NCI-H2227 treated with DMSO at 0.1 percent for 48 hours (cell line): ENCODE measurements around the gene PARVG.

Source experiments
- DNase-seq: peaks from one replicate; lab custom pipeline; 2025; lab: John Stamatoyannopoulos, UW

PARVG gene

DNA sequence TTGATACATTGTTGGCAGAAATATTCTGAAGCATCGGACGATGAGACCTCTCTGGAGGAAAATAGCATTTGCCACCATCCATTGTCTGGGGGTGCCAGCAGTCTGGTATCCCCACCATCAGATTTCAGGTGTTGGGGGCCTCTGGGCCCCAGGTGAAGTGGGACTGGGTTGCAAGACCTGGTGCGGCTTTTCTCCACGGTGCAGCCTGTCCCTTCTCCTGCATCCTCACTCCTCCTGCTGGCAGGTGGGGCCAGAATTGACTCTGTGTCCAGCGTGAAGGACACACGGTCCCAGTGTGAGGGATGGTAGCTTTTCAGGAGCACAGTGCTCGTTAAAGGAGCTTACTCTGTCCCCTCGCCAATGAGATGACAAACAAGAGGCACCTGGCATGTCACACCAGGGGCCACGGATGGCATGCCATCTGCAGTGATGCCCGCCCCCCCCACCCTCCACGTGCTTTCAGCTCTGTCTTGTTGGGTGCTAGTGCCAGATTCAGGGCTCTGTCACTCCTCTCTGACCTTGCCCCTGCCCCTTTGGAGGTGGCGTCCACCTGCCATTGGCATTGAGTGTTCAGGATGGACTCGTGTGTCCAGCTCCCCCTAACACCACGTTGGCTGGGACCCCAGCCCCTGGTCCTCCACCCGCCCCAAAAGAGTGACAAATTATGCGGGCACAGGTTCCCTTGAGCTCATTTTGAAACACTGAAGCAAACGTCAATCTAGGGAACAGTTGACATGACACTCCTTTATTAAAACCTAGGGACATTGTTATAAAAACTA, 62.4 kb downstream of the PARVG start:
- no peak for DNase-seq

GRCh38 chr22:44243761-44244160, 63.0 kb downstream of the PARVG start:
- no peak for DNase-seq

GRCh38 chr22:44244265-44244822, 63.6 kb downstream of the PARVG start:
- DNase-seq, result no peak

DNA sequence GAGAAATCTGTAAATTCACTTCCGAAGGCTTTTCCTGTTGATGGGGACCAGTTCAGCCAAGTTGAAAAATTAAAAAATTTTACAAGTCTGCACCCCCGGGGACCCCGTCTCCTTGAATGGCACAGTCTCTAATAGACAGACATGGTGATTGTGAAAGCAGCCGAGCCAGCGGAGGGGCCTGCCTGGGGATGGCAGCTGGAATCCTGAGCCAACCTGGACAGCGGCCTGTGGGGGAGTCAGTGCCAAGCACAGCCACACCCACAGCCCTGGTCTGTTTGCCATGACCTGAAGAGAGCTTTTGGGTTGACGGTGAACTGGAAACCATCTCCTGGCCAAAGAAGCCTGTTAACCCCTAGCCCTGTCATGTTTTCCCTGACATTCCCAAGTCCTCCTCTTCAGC, 64.7 kb downstream of the PARVG start:
- no peak for DNase-seq

GRCh38 chr22:44245867-44246266, 65.1 kb downstream of the PARVG start:
- DNase-seq, result no peak

- DNase-seq, result no peak
Measured at GRCh38 chr22:44246615-44247326, 66.0 kb downstream of the PARVG start.

DNA sequence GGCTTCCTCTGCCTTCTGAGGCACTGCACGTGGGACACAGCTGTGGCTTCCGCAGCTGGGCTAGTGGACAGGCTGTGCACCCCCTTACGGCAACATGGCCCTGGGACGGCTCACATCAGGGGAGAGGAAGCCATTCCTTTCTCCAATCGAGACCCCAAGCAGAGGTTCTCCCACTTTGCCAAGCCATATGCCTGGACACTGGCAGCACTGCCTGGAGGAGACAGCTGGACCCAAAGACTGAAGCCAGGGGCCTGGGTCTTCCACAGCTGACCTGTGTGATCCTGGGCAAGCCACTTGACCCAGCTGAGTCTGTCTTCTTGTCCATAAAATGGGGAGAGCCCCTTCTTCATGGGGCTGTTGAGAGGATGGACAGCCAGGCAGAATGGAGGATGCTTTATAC, 66.6 kb downstream of the PARVG start:
- no peak for DNase-seq

- DNase-seq, result no peak
Measured at GRCh38 chr22:44247923-44248892, 67.5 kb downstream of the PARVG start.

GRCh38 chr22:44248926-44249325, 68.2 kb downstream of the PARVG start:
- no peak for DNase-seq

GRCh38 chr22:44249376-44250147, 68.8 kb downstream of the PARVG start:
- no peak for DNase-seq

GRCh38 chr22:44254811-44255210, 74.1 kb downstream of the PARVG start:
- DNase-seq, result no peak

- DNase-seq, result no peak
Measured at GRCh38 chr22:44256085-44256484, 75.4 kb downstream of the PARVG start.

- no peak for DNase-seq
Measured at GRCh38 chr22:44256556-44257485, 76.1 kb downstream of the PARVG start.
